H1 (cell line): ENCODE results near the gene CASKIN2. TPM values are rescaled to one million over a fixed set of nuclear protein-coding genes. Genes with fewer than 3 reads are reported as not detected.

ENCODE experiments used
- ASH2L ChIP-seq: fragments of 200-600, 300-600 bp; sonication (generic); IDR thresholded peaks from one replicate; pipeline ENCODE4 v1.7.1; 2017; ENCODE audit warnings: low read length
- ATF3 ChIP-seq: IDR thresholded peaks from 2 replicates; pipeline ENCODE4 v1.6.1; 2011; ENCODE audit warnings: low read depth, mild to moderate bottlenecking, low read length; ENCODE audit not compliant: insufficient read depth
- EGR1 ChIP-seq: IDR thresholded peaks from 2 replicates; pipeline ENCODE4 v1.6.1; 2011; ENCODE audit warnings: low read depth, low read length, borderline replicate concordance
- polyA plus RNA-seq, 7 experiments: library from polyadenylated mRNA; depleted of rRNA in 3 of 7; stranded (reverse) in 5 of 7; unstranded in 2 of 7; fragments of >200 nt in 5 of 7; fragments of 200-250 nt in 2 of 7; gene quantifications; 1 replicate in 5 of 7; 2 replicates in 1 of 7; 4 replicates in 1 of 7; pipeline versions ENCODE4 v1.2.1 to v1.2.3, GENCODE V29; 2011 to 2013; ENCODE audit warnings: missing spikeins in 2 of 7, mixed read lengths in 2 of 7
- total RNA-seq: library from RNA; stranded (reverse); fragmentation: NEBNext Ultra II Directional; extraction: Animal tissue kit (Norgen Biotek cat#: 25700); gene quantifications from 2 replicates; pipeline ENCODE4 v1.2.1, GENCODE V29; 2021

CASKIN2 gene
- total and polyA plus RNA-seq, 2 of the 8 experiments (the other 6 are each of a cell fraction or from before 2014, with no cell fraction given) = 6.7 to 32.3 TPM

DNA sequence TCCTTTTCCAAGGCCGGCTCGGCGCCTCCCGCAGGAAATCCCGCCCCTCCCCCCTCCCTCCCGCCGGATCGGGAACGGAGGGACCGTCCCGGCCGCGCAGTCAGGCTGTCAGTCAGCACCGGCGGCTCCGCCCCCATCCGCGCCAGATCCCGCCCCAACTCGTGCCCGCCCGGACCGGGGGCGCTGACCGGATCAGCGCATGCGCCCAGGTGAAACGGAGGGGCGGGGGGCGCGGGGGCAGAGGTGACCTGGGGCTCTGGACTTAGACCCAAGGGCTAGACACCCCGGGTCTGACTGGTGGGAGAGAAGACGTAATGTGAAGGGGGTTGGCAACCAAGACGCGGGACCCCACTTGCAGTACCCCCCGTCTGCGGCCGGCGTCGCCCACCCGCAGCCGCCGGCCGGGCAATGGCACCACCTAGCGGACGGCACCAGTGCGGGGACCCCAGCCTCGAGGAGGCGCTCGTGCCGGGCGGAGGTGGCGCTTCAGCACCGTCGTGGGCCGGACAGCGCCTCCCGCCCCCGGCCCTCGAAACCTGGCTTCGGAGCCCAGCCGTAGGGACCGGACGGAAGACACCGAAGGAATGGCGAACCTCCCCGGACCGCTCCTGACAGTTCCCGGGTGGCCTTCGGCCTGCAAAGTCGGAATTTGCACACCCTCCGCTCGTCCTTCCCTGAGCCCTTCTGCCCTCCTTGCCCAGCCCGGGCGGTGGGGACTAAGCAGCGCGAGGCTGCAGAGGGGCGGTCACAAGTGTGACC is at the start of gene CASKIN2 (continued):
- TF ChIP-seq ASH2L (peak; percentile 58), EGR1 (peak; percentile 94), ATF3 (peak; percentile 66; the same call in 1 of the 2 replicates)
- TF ChIP-seq, all 59 proteins: peak for 23
